Thyroid gland (tissue), 4 donors: ENCODE results near the gene ARMC9. TPM values are rescaled to one million over a fixed set of nuclear protein-coding genes. Genes with fewer than 3 reads are reported as not detected.

Experiments
- DNase-seq, 2 donors: peaks; one replicate each; pipeline ENCODE4 v3.0.0-alpha.2; 2019
- H3K27ac ChIP-seq, 3 donors: fragments of 200-600 bp; sonication (generic); 1 replicate in 2 of 3; 2 replicates in 1 of 3; pipeline ENCODE4 v1.5.1; 2016 to 2019; ENCODE audit warnings: mild to moderate bottlenecking in 1 of 3, moderate library complexity in 1 of 3
- H3K27me3 ChIP-seq: fragments of 200-600 bp; sonication (generic); one replicate; pipeline ENCODE4 v1.5.1; 2019
- H3K36me3 ChIP-seq, 2 donors: fragments of 200-600 bp; sonication (generic); one replicate each; pipeline ENCODE4 v1.5.1; 2016 to 2019
- H3K4me1 ChIP-seq, 2 donors: fragments of 200-600 bp; sonication (generic); one replicate each; pipeline ENCODE4 v1.5.1; 2017 to 2019
- H3K4me3 ChIP-seq, 3 donors: fragments of 200-600 bp; sonication (generic); replicated peaks in 1 of 3; 1 replicate in 2 of 3; 2 replicates in 1 of 3; pipeline ENCODE4 v1.5.1; 2016; ENCODE audit warnings: mild to moderate bottlenecking in 1 of 3
- H3K9me3 ChIP-seq: fragments of 200-600 bp; sonication (generic); one replicate; pipeline ENCODE4 v1.5.1; 2017
- CTCF ChIP-seq, 6 experiments: fragments of 200-600 bp in 3 of 6; fragments of 450-650 bp in 3 of 6; sonication (generic) in 3 of 6; IDR thresholded peaks; one replicate each; pipeline ENCODE4 v1.5.1; 2016 to 2019; ENCODE audit warnings: antibody characterized with exemption in 6 of 6, mild to moderate bottlenecking in 2 of 6, inconsistent platforms in 1 of 6, moderate library complexity in 1 of 6
- POLR2A ChIP-seq, 2 donors: fragments of 450-650 bp; IDR thresholded peaks; one replicate each; pipeline ENCODE4 v1.6.1; 2017; ENCODE audit warnings: antibody characterized with exemption in 2 of 2, mild to moderate bottlenecking in 2 of 2, moderate library complexity in 1 of 2
- WGBS, 2 donors: methylation state at CpG; one replicate each; pipeline ENCODE4 v1.1.5; 2017; 5-methylcytosine and 5-hydroxymethylcytosine counted together
- intact Hi-C: fragments of 100-400 bp; cut with DNase I; formaldehyde crosslinking; loops from one replicate; pipeline ENCODE4 v1.15.1; 2023
- total RNA-seq, 4 donors: library from RNA; depleted of rRNA; stranded (reverse); fragments of >200 nt; gene quantifications; one replicate each; pipeline ENCODE4 v1.2.3, GENCODE V29; 2016

The ARMC9 gene
- total RNA-seq, 4 donors from 2014 or later = 20.3 to 30.7 (median 28.0) TPM

- Histone ChIP-seq H3K27me3 (no peaks in the 10 kb centered on the region), H3K27ac (no peak overlapping the region), H3K36me3 (peaks cover 4% of the 10 kb centered on the region in 2 donors), H3K4me3 (no peak overlapping the region), H3K9me3 (no peaks in the 10 kb centered on the region), H3K4me1 (no peaks in the 10 kb centered on the region)
- intact Hi-C loops = no loop called here
- no peak for TF ChIP-seq CTCF (IDR thresholded peaks at IDR 0.05)
- TF ChIP-seq POLR2A (IDR thresholded peaks at IDR 0.05) = no peak
- 74 to 79% methylated on average over 2 of the region's 2 CpGs for WGBS, 2 donors
- DNase-seq = no peak
Observed at GRCh38 chr2:231211486-231211885, 13.1 kb downstream of the ARMC9 start.

GRCh38 chr2:231212329-231212845 is 14.0 kb downstream of the ARMC9 start:
- TF ChIP-seq POLR2A (IDR thresholded peaks at IDR 0.05) (no peak), CTCF (IDR thresholded peaks at IDR 0.05) (no peak)
- WGBS, 2 donors = 93 to 94% methylated on average over 6 of the region's 6 CpGs
- DNase-seq = no peak
- H3K27ac ChIP-seq = no peak overlapping the region
- H3K27me3 ChIP-seq = no peaks in the 10 kb centered on the region
- no peaks in the 10 kb centered on the region for H3K9me3 ChIP-seq
- intact Hi-C loops = no loop called here
- no peaks in the 10 kb centered on the region for H3K4me1 ChIP-seq
- peaks cover 4 to 10% of the 10 kb centered on the region in 2 donors for H3K36me3 ChIP-seq
- no peak overlapping the region for H3K4me3 ChIP-seq

GRCh38 chr2:231213931-231214642 is 15.7 kb downstream of the ARMC9 start:
- H3K36me3 ChIP-seq = peaks cover 8 to 10% of the 10 kb centered on the region in 2 donors
- TF ChIP-seq CTCF (IDR thresholded peaks at IDR 0.05) (no peak), POLR2A (IDR thresholded peaks at IDR 0.05) (no peak)
- no peaks in the 10 kb centered on the region for H3K4me1 ChIP-seq
- no peak for DNase-seq
- H3K27me3 ChIP-seq = no peaks in the 10 kb centered on the region
- H3K9me3 ChIP-seq = no peaks in the 10 kb centered on the region
- intact Hi-C loops = no loop called here
- no peak overlapping the region for H3K27ac ChIP-seq
- 92 to 97% methylated on average over 6 of the region's 6 CpGs for WGBS, 2 donors
- H3K4me3 ChIP-seq = no peak overlapping the region

GRCh38 chr2:231218366-231218765 is 19.9 kb downstream of the ARMC9 start:
- no peak overlapping the region for H3K4me3 ChIP-seq
- H3K36me3 ChIP-seq = peaks cover 8 to 10% of the 10 kb centered on the region in 2 donors
- intact Hi-C loops = no loop called here
- no peak for DNase-seq
- H3K4me1 ChIP-seq = no peaks in the 10 kb centered on the region
- no peaks in the 10 kb centered on the region for H3K9me3 ChIP-seq
- 94 to 96% methylated on average over 3 of the region's 3 CpGs for WGBS, 2 donors
- no peak overlapping the region for H3K27ac ChIP-seq
- TF ChIP-seq POLR2A (IDR thresholded peaks at IDR 0.05) = no peak
- no peak for TF ChIP-seq CTCF (IDR thresholded peaks at IDR 0.05)
- no peaks in the 10 kb centered on the region for H3K27me3 ChIP-seq

- 91 to 92% methylated on average over 3 of the region's 3 CpGs for WGBS, 2 donors
- Histone ChIP-seq H3K9me3 (no peaks in the 10 kb centered on the region), H3K4me1 (no peaks in the 10 kb centered on the region), H3K27me3 (no peaks in the 10 kb centered on the region), H3K4me3 (no peak overlapping the region), H3K27ac (no peak overlapping the region), H3K36me3 (peaks cover 8 to 10% of the 10 kb centered on the region in 2 donors)
- DNase-seq = no peak
- intact Hi-C loops = no loop called here
- no peak for TF ChIP-seq POLR2A (IDR thresholded peaks at IDR 0.05)
- no peak for TF ChIP-seq CTCF (IDR thresholded peaks at IDR 0.05)
Observed at GRCh38 chr2:231219289-231219688, 20.9 kb downstream of the ARMC9 start.
